DND-41 (cell line): ENCODE measurements around the gene NOS1AP.

Experiments used
- CTCF ChIP-seq: IDR thresholded peaks from 2 replicates; pipeline ENCODE4 v1.5.1; 2012; ENCODE audit warnings: borderline replicate concordance, low read length, moderate library complexity, mild to moderate bottlenecking; ENCODE audit not compliant: poor library complexity, severe bottlenecking; ENCODE audit errors: extremely low read depth
- EZH2 ChIP-seq: IDR thresholded peaks from 3 replicates; pipeline ENCODE4 v1.6.1; 2012; ENCODE audit warnings: borderline replicate concordance, low read depth, mild to moderate bottlenecking, moderate library complexity, low read length, inconsistent platforms; ENCODE audit not compliant: severe bottlenecking

GRCh38 chr1:162083273-162083672, 13.8 kb downstream of the NOS1AP start:
- no peak for TF ChIP-seq CTCF
- TF ChIP-seq EZH2: no peak
